CD8-positive, alpha-beta memory T cell (primary cell): ENCODE data around the gene CFAP20DC. TPM values are rescaled to one million over a fixed set of nuclear protein-coding genes. Genes with fewer than 3 reads are reported as not detected.
"Not testable (repeated sequence)": the region's sequence is repeated elsewhere in the genome, so short reads cannot be mapped to it uniquely, and the experiment has no call there.

ENCODE experiments used
- CTCF ChIA-PET: fragments of 350-600 bp; sonication (Branson Sonifier 250); formaldehyde crosslinking; loops from one replicate; lab custom pipeline; 2021; ENCODE audit warnings: antibody characterized with exemption; lab: Charles Lee
- POLR2A ChIA-PET: fragments of 350-600 bp; sonication (Branson Sonifier 250); formaldehyde crosslinking; loops from one replicate; lab custom pipeline; 2021; ENCODE audit warnings: antibody characterized with exemption; lab: Charles Lee
- DNase-seq, 5 donors: peaks; one replicate each; pipeline versions ENCODE4 v3.0.0 to v3.0.0-alpha.2; 2020 to 2022; ENCODE audit warnings: mixed read lengths in 1 of 5
- H3K27ac ChIP-seq: one replicate; pipeline ENCODE4 v1.7.0; 2013; ENCODE audit warnings: low read depth, mild to moderate bottlenecking, low read length, moderate library complexity
- H3K27me3 ChIP-seq: 2 replicates; pipeline ENCODE4 v1.7.0; 2013; ENCODE audit warnings: low read length, mild to moderate bottlenecking; ENCODE audit not compliant: insufficient read depth, poor library complexity, severe bottlenecking
- H3K36me3 ChIP-seq: 2 replicates; pipeline ENCODE4 v1.7.0; 2013; ENCODE audit warnings: mild to moderate bottlenecking, low read length, moderate library complexity; ENCODE audit not compliant: insufficient read depth
- H3K4me1 ChIP-seq: 2 replicates; pipeline ENCODE4 v1.7.0; 2013; ENCODE audit warnings: mild to moderate bottlenecking, low read length, moderate library complexity; ENCODE audit not compliant: insufficient read depth
- H3K4me3 ChIP-seq: 2 replicates; pipeline ENCODE4 v1.7.0; 2013; ENCODE audit warnings: mild to moderate bottlenecking, low read length
- H3K9me3 ChIP-seq: 2 replicates; pipeline ENCODE4 v1.7.0; 2013; ENCODE audit warnings: mild to moderate bottlenecking, low read length
- H3K27ac Mint-ChIP-seq, 8 donors: one replicate each; pipeline ENCODE4 v1.8.0; 2020 to 2021; ENCODE audit warnings: mixed read lengths in 8 of 8, mild to moderate bottlenecking in 6 of 8, inconsistent platforms in 3 of 8, moderate library complexity in 3 of 8
- H3K27me3 Mint-ChIP-seq, 2 donors: one replicate each; pipeline ENCODE4 v1.8.0; 2020 to 2021; ENCODE audit warnings: mixed read lengths in 2 of 2, mild to moderate bottlenecking in 1 of 2, moderate library complexity in 1 of 2
- H3K36me3 Mint-ChIP-seq, 3 donors: one replicate each; pipeline ENCODE4 v1.8.0; 2020 to 2021; ENCODE audit warnings: mixed read lengths in 3 of 3, inconsistent platforms in 1 of 3, mild to moderate bottlenecking in 1 of 3
- H3K4me1 Mint-ChIP-seq, 3 donors: one replicate each; pipeline ENCODE4 v1.8.0; 2020 to 2021; ENCODE audit warnings: mixed read lengths in 3 of 3, inconsistent platforms in 1 of 3, mild to moderate bottlenecking in 1 of 3
- H3K4me3 Mint-ChIP-seq, 7 donors: one replicate each; pipeline ENCODE4 v1.8.0; 2020 to 2021; ENCODE audit warnings: mixed read lengths in 7 of 7, mild to moderate bottlenecking in 6 of 7, moderate library complexity in 4 of 7, inconsistent platforms in 2 of 7
- H3K9me3 Mint-ChIP-seq, 5 donors: one replicate each; pipeline ENCODE4 v1.8.0; 2020 to 2022; ENCODE audit warnings: mixed read lengths in 5 of 5, mild to moderate bottlenecking in 3 of 5, moderate library complexity in 2 of 5, inconsistent platforms in 1 of 5
- polyA plus RNA-seq: library from polyadenylated mRNA; unstranded; fragments of 300-500 nt; fragmentation: Illumina TruSeq; gene quantifications from one replicate; pipeline ENCODE4 v1.2.3, GENCODE V29; 2021
- total RNA-seq, 2 experiments: library from RNA; stranded (reverse); gene quantifications; one replicate each; pipeline ENCODE4 v1.2.3, GENCODE V29; 2021

The CFAP20DC gene
- total and polyA plus RNA-seq, 3 experiments from 2014 or later, result 1.00 to 1.8 TPM; not detected in 1

DNA sequence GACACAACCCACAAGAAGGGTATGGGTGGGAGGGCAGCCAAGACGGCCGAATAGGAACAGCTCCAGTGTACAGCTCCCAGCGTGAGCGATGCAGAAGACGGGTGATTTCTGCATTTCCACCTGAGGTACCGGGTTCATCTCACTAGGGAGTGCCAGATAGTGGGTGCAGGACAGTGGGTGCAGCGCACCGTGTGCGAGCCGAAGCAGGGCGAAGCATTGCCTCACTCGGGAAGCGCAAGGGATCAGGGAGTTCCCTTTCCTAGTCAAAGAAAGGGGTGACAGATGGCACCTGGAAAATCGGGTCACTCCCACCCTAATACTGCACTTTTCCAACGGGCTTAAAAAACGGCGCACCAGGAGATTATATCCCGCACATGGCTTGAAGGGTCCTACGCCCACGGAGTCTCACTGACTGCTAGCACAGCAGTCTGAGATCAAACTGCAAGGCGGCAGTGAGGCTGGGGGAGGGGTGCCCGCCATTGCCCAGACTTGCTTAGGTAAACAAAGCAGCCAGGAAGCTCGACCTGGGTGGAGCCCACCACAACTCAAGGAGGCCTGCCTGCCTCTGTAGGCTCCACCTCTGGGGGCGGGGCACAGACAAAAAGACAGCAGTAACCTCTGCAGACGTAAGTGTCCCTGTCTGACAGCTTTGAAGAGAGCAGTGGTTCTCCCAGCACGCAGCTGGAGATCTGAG lies 243.1 kb downstream of the CFAP20DC start:
- H3K27ac ChIP-seq, H3K27me3 Mint-ChIP-seq, H3K27ac Mint-ChIP-seq, H3K9me3 Mint-ChIP-seq, H3K4me3 ChIP-seq, H3K36me3 Mint-ChIP-seq, H3K4me1 ChIP-seq, POLR2A ChIA-PET, H3K36me3 ChIP-seq, H3K27me3 ChIP-seq, H3K4me1 Mint-ChIP-seq, H3K4me3 Mint-ChIP-seq, CTCF ChIA-PET, DNase-seq, H3K9me3 ChIP-seq: not testable (repeated sequence)

DNA sequence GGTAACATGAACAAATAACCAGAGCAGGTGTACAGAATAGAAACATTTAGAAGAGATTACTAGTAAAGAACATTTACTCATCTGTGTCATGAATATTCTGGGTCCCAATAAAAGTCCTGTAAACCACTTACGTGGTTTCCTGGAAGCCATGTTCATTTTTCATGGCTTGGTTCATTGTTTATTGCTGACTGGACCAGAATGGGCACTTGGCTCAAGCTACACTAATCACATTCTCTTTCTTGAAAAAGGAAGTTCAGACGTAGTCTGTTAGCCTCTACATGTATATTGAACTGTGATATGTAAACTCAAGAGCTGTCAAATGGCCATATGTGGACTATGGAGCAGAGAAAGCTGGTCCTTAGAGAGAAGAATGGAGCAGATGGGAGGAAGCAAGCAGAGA lies 244.9 kb downstream of the CFAP20DC start:
- Mint-ChIP-seq H3K27me3 (peaks cover 0 to 1% of the 10 kb centered on the region in 2 donors), H3K4me3 (no peak overlapping the region), H3K9me3 (peaks cover 0 to 2% (median 0%) of the 10 kb centered on the region in 5 donors), H3K27ac (no peak overlapping the region), H3K36me3 (no peaks in the 10 kb centered on the region), H3K4me1 (no peaks in the 10 kb centered on the region)
- no peak for DNase-seq
- no peaks in the 10 kb centered on the region for H3K36me3 ChIP-seq
- ChIA-PET CTCF (no interaction called here), POLR2A (no interaction called here)
- H3K4me1 ChIP-seq, result no peaks in the 10 kb centered on the region
- H3K4me3 ChIP-seq, result no peak overlapping the region
- H3K27me3 ChIP-seq, result no peaks in the 10 kb centered on the region
- no peaks in the 10 kb centered on the region for H3K9me3 ChIP-seq
- no peak overlapping the region for H3K27ac ChIP-seq

DNA sequence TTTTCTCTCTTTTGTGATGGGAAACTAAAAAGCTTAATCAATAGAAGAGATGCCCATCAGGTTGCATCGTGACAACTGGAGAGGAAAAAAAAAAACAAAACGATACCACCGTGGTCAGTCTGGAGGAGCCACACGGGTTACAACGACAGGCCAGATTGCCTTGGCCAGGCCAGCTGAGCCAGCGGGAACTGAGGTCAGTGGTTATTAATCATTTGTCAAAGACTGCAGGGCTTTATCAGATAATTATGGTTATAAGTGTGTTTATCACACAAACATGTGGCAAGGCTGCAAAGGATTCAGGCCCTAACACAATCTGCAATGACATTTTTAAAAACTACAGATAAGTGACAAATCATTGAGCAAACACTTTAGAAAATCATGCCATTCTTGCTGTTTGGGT lies 248.3 kb downstream of the CFAP20DC start:
- no peak overlapping the region for H3K4me3 Mint-ChIP-seq
- ChIA-PET CTCF (no interaction called here), POLR2A (no interaction called here)

DNA sequence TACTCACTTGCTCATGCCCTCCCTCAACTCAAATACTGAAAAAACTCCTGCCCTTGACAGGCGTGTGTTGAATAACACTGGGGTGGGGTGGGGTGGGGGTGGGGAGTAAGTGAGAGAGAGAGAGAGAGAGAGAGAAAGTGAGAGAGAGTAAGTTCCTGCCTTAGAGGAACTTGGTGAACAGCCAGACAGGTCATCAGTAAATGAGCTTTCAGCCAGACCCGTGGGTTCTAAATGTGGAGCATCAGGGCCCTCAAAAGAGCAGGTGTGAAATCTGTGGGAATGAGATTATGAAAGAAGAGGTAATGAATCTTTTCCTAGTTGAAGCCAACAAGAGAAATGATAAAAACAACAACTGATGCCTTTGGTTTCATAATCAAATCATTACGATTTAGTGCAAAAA lies 248.9 kb downstream of the CFAP20DC start:
- Histone ChIP-seq H3K4me1 (no peaks in the 10 kb centered on the region), H3K4me3 (no peak overlapping the region), H3K9me3 (no peaks in the 10 kb centered on the region), H3K27me3 (no peaks in the 10 kb centered on the region), H3K27ac (no peak overlapping the region), H3K36me3 (no peaks in the 10 kb centered on the region)
- CTCF ChIA-PET, result no interaction called here
- Mint-ChIP-seq H3K36me3 (no peaks in the 10 kb centered on the region), H3K27ac (no peak overlapping the region), H3K4me1 (no peaks in the 10 kb centered on the region), H3K9me3 (peaks cover 0 to 2% (median 0%) of the 10 kb centered on the region in 5 donors), H3K27me3 (no peaks in the 10 kb centered on the region), H3K4me3 (no peak overlapping the region)
- POLR2A ChIA-PET, result no interaction called here
- no peak for DNase-seq

More for the DNA sequence above, 248.3 kb downstream of the CFAP20DC start:
- Histone ChIP-seq H3K9me3 (no peaks in the 10 kb centered on the region), H3K27ac (no peak overlapping the region), H3K4me1 (no peaks in the 10 kb centered on the region), H3K27me3 (no peaks in the 10 kb centered on the region), H3K4me3 (no peak overlapping the region), H3K36me3 (no peaks in the 10 kb centered on the region)
- H3K4me1 Mint-ChIP-seq, result no peaks in the 10 kb centered on the region
- H3K36me3 Mint-ChIP-seq, result no peaks in the 10 kb centered on the region
- H3K27me3 Mint-ChIP-seq, result no peaks in the 10 kb centered on the region
- H3K27ac Mint-ChIP-seq, result no peak overlapping the region
- DNase-seq, result no peak
- peaks cover 0 to 2% (median 0%) of the 10 kb centered on the region in 5 donors for H3K9me3 Mint-ChIP-seq

DNA sequence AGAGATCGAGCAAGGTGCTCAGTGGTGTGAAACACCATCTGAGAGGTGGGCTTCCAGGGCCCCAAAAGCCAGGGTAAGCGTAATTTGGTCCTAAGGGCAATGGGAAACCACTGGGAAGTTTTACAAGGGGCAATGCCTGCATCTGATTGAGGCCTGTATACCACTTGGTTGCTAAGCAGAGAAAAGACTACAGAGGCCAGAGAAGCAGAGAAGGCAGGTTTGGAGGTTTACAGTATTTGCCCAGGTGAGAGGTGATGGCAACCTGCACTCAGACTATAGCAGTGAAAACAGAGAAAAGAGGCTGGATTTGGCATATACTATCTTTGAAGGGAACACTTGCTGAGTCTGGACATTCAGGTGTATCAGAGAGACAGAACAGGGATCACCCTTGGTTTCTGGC lies 249.8 kb downstream of the CFAP20DC start:
- no peaks in the 10 kb centered on the region for H3K27me3 ChIP-seq
- CTCF ChIA-PET, result no interaction called here
- no peaks in the 10 kb centered on the region for H3K27me3 Mint-ChIP-seq
- no peak overlapping the region for H3K27ac Mint-ChIP-seq
- no peaks in the 10 kb centered on the region for H3K4me1 Mint-ChIP-seq
- POLR2A ChIA-PET, result no interaction called here
- no peaks in the 10 kb centered on the region for H3K4me1 ChIP-seq
- no peak for DNase-seq
- H3K9me3 Mint-ChIP-seq, result peaks cover 0 to 2% (median 0%) of the 10 kb centered on the region in 5 donors
- H3K9me3 ChIP-seq, result no peaks in the 10 kb centered on the region
- no peaks in the 10 kb centered on the region for H3K36me3 Mint-ChIP-seq
- H3K4me3 ChIP-seq, result no peak overlapping the region
- no peak overlapping the region for H3K4me3 Mint-ChIP-seq
- H3K36me3 ChIP-seq, result no peaks in the 10 kb centered on the region
- H3K27ac ChIP-seq, result no peak overlapping the region

DNA sequence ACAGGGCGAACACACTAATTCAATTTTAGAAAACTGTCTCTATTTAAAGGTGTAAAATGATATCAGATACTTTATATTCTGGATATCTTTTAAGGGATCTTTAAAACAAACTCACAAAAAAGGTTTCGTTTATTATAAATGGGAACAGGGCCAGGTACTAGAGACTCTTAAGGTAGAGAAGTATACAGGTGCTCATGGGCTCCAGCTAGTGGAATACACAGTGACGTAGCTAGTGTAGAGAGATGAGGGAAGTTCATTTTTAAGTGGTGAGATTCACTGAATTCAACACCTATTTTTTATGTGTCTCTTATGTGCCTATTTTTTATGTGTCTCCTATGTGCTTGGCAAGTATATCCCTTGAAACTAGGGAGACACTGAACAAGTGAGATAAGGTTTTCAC lies 250.6 kb downstream of the CFAP20DC start:
- Histone ChIP-seq H3K4me3 (no peak overlapping the region), H3K27me3 (no peaks in the 10 kb centered on the region), H3K9me3 (no peaks in the 10 kb centered on the region), H3K4me1 (no peaks in the 10 kb centered on the region), H3K27ac (no peak overlapping the region), H3K36me3 (no peaks in the 10 kb centered on the region)
- Mint-ChIP-seq H3K27ac (no peak overlapping the region), H3K9me3 (peaks cover 0 to 2% (median 0%) of the 10 kb centered on the region in 5 donors), H3K4me1 (no peaks in the 10 kb centered on the region), H3K36me3 (no peaks in the 10 kb centered on the region), H3K27me3 (no peaks in the 10 kb centered on the region), H3K4me3 (no peak overlapping the region)
- no peak for DNase-seq
- ChIA-PET CTCF (no interaction called here), POLR2A (no interaction called here)

DNA sequence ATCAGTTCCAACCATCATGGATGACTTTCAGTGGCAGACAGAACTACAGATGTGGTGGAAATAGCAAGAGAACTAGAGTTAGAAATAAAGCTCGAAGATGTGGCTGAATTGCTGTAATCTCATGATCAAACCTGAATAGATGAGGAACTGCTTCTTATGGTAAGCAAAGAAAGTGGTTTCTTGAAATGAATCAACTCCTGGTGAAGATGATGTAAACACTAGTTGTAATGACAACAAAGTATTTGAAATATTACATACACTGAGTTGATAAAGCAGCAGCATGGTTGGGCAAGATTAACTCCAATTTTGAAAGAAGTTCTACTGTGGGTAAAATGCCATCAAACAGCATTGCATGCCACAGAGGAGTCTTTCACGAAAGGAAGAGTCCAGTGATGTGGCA lies 251.5 kb downstream of the CFAP20DC start:
- no peaks in the 10 kb centered on the region for H3K9me3 ChIP-seq
- H3K27ac ChIP-seq, result no peak overlapping the region
- Mint-ChIP-seq H3K36me3 (peaks cover 0 to 1% (median 0%) of the 10 kb centered on the region in 3 donors), H3K4me1 (no peaks in the 10 kb centered on the region), H3K27me3 (no peaks in the 10 kb centered on the region), H3K4me3 (no peak overlapping the region), H3K27ac (no peak overlapping the region), H3K9me3 (peaks cover 0 to 2% (median 0%) of the 10 kb centered on the region in 5 donors)
- no peaks in the 10 kb centered on the region for H3K36me3 ChIP-seq
- no peaks in the 10 kb centered on the region for H3K4me1 ChIP-seq
- H3K27me3 ChIP-seq, result no peaks in the 10 kb centered on the region
- ChIA-PET CTCF (no interaction called here), POLR2A (no interaction called here)
- H3K4me3 ChIP-seq, result no peak overlapping the region
- no peak for DNase-seq

DNA sequence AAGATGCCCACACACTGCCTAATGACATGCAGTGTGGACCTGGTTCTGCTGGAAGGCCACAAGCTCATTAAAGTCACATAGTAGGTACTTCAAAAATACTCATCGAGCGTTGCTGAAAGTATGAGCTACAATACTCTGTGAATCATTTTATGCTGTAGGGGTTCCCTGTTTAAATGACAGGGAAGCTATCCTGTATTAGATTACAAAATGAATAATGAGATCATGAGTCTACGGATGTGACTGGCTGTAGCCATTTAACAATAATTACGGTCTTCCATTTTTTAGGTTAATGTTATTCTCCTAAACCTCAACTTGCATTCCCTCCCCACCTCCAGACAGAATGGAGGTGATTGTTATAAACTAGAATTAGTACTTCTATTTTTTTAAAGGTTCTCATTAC lies 255.1 kb downstream of the CFAP20DC start:
- peaks cover 0 to 3% (median 0%) of the 10 kb centered on the region in 5 donors for H3K9me3 Mint-ChIP-seq
- no peak overlapping the region for H3K27ac ChIP-seq
- H3K27me3 Mint-ChIP-seq, result peaks cover 3 to 5% of the 10 kb centered on the region in 2 donors
- peaks cover 0 to 1% (median 0%) of the 10 kb centered on the region in 3 donors for H3K36me3 Mint-ChIP-seq
- no peaks in the 10 kb centered on the region for H3K4me1 ChIP-seq
- H3K4me3 Mint-ChIP-seq, result no peak overlapping the region
- H3K36me3 ChIP-seq, result no peaks in the 10 kb centered on the region
- POLR2A ChIA-PET, result no interaction called here
- no peaks in the 10 kb centered on the region for H3K4me1 Mint-ChIP-seq
- no peaks in the 10 kb centered on the region for H3K9me3 ChIP-seq
- no peak overlapping the region for H3K27ac Mint-ChIP-seq
- H3K27me3 ChIP-seq, result no peaks in the 10 kb centered on the region
- CTCF ChIA-PET, result no interaction called here
- H3K4me3 ChIP-seq, result no peak overlapping the region
- no peak for DNase-seq
